Vagina (tissue), 2 donors: ENCODE measurements around the gene HMGCS2. TPM values are rescaled to one million over a fixed set of nuclear protein-coding genes. Genes with fewer than 3 reads are reported as not detected.

Source experiments
- DNase-seq, 2 donors: peaks; one replicate each; pipeline ENCODE4 v3.0.0-alpha.2; 2017; ENCODE audit errors: extremely low spot score in 2 of 2
- H3K27ac ChIP-seq: fragments of 200-600 bp; sonication (generic); one replicate; pipeline ENCODE4 v1.5.1; 2019
- H3K27me3 ChIP-seq: fragments of 200-600 bp; sonication (generic); one replicate; pipeline ENCODE4 v1.5.1; 2019
- H3K36me3 ChIP-seq, 2 donors: fragments of 200-600 bp; sonication (generic); one replicate each; pipeline ENCODE4 v1.5.1; 2017 to 2019
- H3K4me1 ChIP-seq: fragments of 200-600 bp; sonication (generic); one replicate; pipeline ENCODE4 v1.5.1; 2019
- H3K4me3 ChIP-seq, 2 donors: fragments of 200-600 bp; sonication (generic); 1 replicate in 1 of 2; 2 replicates in 1 of 2; pipeline ENCODE4 v1.5.1; 2016 to 2019
- H3K9me3 ChIP-seq: fragments of 200-600 bp; sonication (generic); one replicate; pipeline ENCODE4 v1.5.1; 2019
- CTCF ChIP-seq, 3 experiments: fragments of 450-650 bp in 2 of 3; fragments of 200-600 bp in 1 of 3; sonication (generic) in 1 of 3; IDR thresholded peaks; one replicate each; pipeline ENCODE4 v1.5.1; 2017 to 2019; ENCODE audit warnings: antibody characterized with exemption in 3 of 3, mild to moderate bottlenecking in 2 of 3, moderate library complexity in 2 of 3
- POLR2A ChIP-seq, 2 donors: fragments of 450-650 bp; IDR thresholded peaks; one replicate each; pipeline ENCODE4 v1.6.1; 2017; ENCODE audit warnings: antibody characterized with exemption in 2 of 2, mild to moderate bottlenecking in 2 of 2, moderate library complexity in 2 of 2
- POLR2AphosphoS5 ChIP-seq, 2 donors: sonication (generic); formaldehyde crosslinking; IDR thresholded peaks; one replicate each; pipeline ENCODE4 v1.9.0; 2017; ENCODE audit warnings: antibody characterized with exemption in 2 of 2, mild to moderate bottlenecking in 2 of 2, low read depth in 1 of 2; ENCODE audit not compliant: insufficient read depth in 1 of 2
- intact Hi-C: fragments of 100-400 bp; cut with DNase I; formaldehyde crosslinking; loops from one replicate; pipeline ENCODE4 v1.15.1; 2023
- total RNA-seq: library from RNA; depleted of rRNA; stranded (reverse); fragments of >200 nt; gene quantifications from one replicate; pipeline ENCODE4 v1.2.3, GENCODE V29; 2016

Gene HMGCS2
- total RNA-seq, 1 donor from 2014 or later = 22.8 TPM

GRCh38 chr1:119731741-119732430 lies 36.8 kb downstream of the HMGCS2 start:
- no peak overlapping the region for H3K4me3 ChIP-seq
- H3K27me3 ChIP-seq = no peaks in the 10 kb centered on the region
- H3K36me3 ChIP-seq = peaks cover 0 to 6% of the 10 kb centered on the region in 2 donors
- no peaks in the 10 kb centered on the region for H3K9me3 ChIP-seq
- intact Hi-C loops = no loop called here
- no peak for DNase-seq
- no peaks in the 10 kb centered on the region for H3K4me1 ChIP-seq
- TF ChIP-seq CTCF (IDR thresholded peaks at IDR 0.05) = no peak
- TF ChIP-seq POLR2A (IDR thresholded peaks at IDR 0.05) = no peak
- no peak for TF ChIP-seq POLR2AphosphoS5 (IDR thresholded peaks at IDR 0.05; ENCODE audit: insufficient read depth in 1 of 2, low read depth in 1 of 2)
- no peak overlapping the region for H3K27ac ChIP-seq

DNA sequence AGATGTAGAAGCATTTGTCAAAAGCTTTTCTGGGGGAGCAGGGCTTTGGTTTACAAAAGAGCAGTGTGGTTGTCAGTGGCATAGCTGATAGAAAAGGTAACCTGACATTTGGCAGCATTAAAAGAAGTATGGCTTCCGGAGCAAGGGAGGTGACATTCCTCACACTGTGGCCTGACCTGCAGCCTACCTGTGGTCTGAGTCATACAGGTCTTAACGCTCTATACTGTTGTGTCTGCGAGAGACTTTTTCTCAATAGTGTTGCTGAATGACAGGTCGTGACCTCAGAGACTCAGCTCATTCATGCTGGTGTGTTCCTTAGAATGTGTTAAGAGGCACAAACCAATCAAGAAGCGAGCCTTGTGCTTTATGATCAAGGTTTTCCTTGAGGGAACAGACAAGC lies 37.6 kb downstream of the HMGCS2 start:
- no peaks in the 10 kb centered on the region for H3K9me3 ChIP-seq
- no peaks in the 10 kb centered on the region for H3K4me1 ChIP-seq
- TF ChIP-seq POLR2A (IDR thresholded peaks at IDR 0.05) (no peak), POLR2AphosphoS5 (IDR thresholded peaks at IDR 0.05; ENCODE audit: insufficient read depth in 1 of 2, low read depth in 1 of 2) (no peak), CTCF (IDR thresholded peaks at IDR 0.05) (no peak)
- H3K4me3 ChIP-seq = no peak overlapping the region
- no peak for DNase-seq
- intact Hi-C loops = no loop called here
- no peak overlapping the region for H3K27ac ChIP-seq
- H3K36me3 ChIP-seq = peaks cover 0 to 6% of the 10 kb centered on the region in 2 donors
- no peaks in the 10 kb centered on the region for H3K27me3 ChIP-seq

DNA sequence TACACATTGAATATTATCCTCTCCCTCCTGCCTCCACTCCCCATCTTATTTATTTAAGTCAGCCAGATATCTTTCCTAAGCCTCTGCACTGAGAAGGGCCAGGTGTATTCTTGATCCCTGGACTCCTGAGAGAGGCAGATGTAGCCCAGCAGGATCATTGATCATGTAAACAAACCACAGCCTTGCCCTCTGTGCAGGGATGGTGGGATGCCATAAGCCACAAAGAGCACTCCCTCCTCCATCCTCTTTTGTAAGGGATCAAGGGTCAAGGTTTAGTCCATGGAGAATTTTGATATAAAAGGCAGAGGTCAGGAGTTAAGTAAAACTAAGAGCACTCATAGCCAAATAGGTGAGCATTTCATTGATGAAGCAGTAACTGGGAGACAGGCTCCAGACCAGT lies 39.7 kb downstream of the HMGCS2 start:
- Histone ChIP-seq H3K9me3 (no peaks in the 10 kb centered on the region), H3K4me1 (no peaks in the 10 kb centered on the region), H3K27ac (no peak overlapping the region), H3K36me3 (peaks cover 0 to 10% of the 10 kb centered on the region in 2 donors), H3K27me3 (no peaks in the 10 kb centered on the region), H3K4me3 (no peak overlapping the region)
- TF ChIP-seq POLR2A (IDR thresholded peaks at IDR 0.05) (no peak), CTCF (IDR thresholded peaks at IDR 0.05) (no peak), POLR2AphosphoS5 (IDR thresholded peaks at IDR 0.05; ENCODE audit: insufficient read depth in 1 of 2, low read depth in 1 of 2) (no peak)
- intact Hi-C loops = no loop called here
- DNase-seq = no peak

DNA sequence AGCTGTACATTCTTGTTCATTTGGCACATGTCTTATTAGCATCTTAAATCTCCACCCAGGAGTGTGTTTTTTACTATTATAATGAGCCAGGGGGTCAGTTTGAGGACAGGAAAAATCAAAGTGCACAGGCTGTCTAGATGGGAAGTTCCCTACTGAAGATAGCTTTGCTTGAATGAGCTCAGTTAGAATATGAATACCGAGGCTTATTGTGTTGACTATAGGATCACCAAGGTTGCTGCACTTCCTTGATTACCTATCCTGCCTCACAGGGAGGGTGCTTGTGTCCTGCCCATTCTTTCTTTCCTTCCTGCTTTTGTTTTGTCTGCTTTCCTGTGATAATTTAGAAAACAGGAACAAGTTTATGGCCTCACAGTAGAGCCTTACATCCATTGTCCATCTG lies 40.7 kb downstream of the HMGCS2 start:
- intact Hi-C loops = no loop called here
- no peaks in the 10 kb centered on the region for H3K4me1 ChIP-seq
- H3K4me3 ChIP-seq = no peak overlapping the region
- no peaks in the 10 kb centered on the region for H3K9me3 ChIP-seq
- no peaks in the 10 kb centered on the region for H3K27me3 ChIP-seq
- TF ChIP-seq POLR2A (IDR thresholded peaks at IDR 0.05) = no peak
- no peak for TF ChIP-seq POLR2AphosphoS5 (IDR thresholded peaks at IDR 0.05; ENCODE audit: insufficient read depth in 1 of 2, low read depth in 1 of 2)
- no peak for TF ChIP-seq CTCF (IDR thresholded peaks at IDR 0.05)
- peaks cover 0 to 20% of the 10 kb centered on the region in 2 donors for H3K36me3 ChIP-seq
- no peak overlapping the region for H3K27ac ChIP-seq
- no peak for DNase-seq

DNA sequence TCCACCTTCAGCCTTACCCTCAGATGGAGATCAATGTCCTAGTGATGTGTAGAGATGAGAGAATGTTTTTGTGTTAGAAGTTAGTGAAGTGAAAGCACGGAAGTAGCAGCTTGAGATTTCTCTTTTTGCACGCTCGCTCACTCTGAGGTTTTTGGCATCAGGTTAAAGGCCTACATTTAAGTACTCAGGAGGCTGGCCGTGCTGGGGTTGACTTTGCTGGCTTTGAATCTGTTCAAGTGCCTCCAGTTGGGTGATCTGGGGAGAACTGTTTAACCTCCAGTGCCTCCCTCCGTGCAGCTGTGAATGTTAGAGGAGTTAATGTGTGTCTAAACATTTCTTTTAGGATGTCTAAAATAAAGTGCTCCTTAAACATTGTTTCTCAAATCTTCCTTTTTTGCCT lies 43.1 kb downstream of the HMGCS2 start:
- H3K9me3 ChIP-seq = no peaks in the 10 kb centered on the region
- intact Hi-C loops = no loop called here
- H3K27me3 ChIP-seq = no peaks in the 10 kb centered on the region
- no peak for DNase-seq
- H3K27ac ChIP-seq = no peak overlapping the region
- no peak overlapping the region for H3K4me3 ChIP-seq
- peaks cover 0 to 22% of the 10 kb centered on the region in 2 donors for H3K36me3 ChIP-seq
- TF ChIP-seq POLR2AphosphoS5 (IDR thresholded peaks at IDR 0.05; ENCODE audit: insufficient read depth in 1 of 2, low read depth in 1 of 2) (no peak), CTCF (IDR thresholded peaks at IDR 0.05) (no peak), POLR2A (IDR thresholded peaks at IDR 0.05) (no peak)
- H3K4me1 ChIP-seq = no peaks in the 10 kb centered on the region
